Mammary epithelial cell (primary cell): ENCODE measurements around the gene AGPAT2.

Source experiments
- EZH2 ChIP-seq: IDR thresholded peaks from 2 replicates; pipeline ENCODE4 v1.6.1; 2012; ENCODE audit warnings: low read length, inconsistent platforms, borderline replicate concordance
- TF ChIP-seq, protein P1 (sequence below), 2 donors: IDR thresholded peaks in 1 of 2; conservative IDR thresholded peaks in 1 of 2; 2 replicates each; pipeline ENCODE4 v1.5.1; 2011 to 2012; ENCODE audit warnings: inconsistent platforms in 2 of 2, low read length in 2 of 2, mild to moderate bottlenecking in 2 of 2, control low read depth in 1 of 2, low read depth in 1 of 2; ENCODE audit not compliant: insufficient read depth in 1 of 2; ENCODE audit errors: extremely low read depth in 1 of 2

DNA sequence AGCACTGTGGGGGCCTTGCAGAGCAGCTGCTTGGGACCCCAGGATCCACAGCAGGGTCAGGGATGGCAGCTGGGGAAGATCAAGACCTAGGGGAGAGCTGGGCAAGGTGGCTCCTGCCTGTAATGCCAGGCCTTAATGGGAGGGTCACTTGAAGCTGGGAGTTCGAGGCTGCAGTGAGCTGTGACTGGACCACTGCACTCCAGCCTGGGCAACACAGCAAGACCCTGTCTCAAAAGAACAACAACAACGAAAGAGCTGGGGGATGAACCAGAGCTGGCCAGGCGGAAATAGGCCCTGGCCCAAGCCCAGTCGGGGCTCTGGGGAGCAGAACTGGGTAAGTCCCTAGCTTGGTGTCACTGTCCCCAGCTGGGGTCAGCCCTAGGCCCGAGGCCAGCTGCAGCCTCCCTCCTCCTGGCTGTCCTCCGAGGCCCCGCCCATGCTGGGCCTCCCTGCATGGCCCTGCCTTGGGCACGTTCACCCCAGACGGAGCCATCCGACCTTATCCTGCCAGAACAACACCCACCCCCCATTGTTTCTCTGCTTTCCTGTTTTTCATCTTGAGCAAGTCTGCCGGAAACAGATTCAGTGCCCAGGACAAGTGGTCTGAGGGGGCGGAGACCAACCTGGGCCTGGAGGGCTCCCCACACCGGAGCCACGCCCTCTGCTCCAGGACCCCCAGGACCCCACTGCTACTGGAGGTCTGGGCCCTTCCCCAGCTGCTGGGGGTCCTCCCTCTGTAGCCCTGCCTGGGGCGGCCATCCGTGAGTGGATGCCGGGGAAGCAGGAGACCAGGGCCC, 27.0 kb upstream of the AGPAT2 start:
- TF ChIP-seq, protein P1, sequence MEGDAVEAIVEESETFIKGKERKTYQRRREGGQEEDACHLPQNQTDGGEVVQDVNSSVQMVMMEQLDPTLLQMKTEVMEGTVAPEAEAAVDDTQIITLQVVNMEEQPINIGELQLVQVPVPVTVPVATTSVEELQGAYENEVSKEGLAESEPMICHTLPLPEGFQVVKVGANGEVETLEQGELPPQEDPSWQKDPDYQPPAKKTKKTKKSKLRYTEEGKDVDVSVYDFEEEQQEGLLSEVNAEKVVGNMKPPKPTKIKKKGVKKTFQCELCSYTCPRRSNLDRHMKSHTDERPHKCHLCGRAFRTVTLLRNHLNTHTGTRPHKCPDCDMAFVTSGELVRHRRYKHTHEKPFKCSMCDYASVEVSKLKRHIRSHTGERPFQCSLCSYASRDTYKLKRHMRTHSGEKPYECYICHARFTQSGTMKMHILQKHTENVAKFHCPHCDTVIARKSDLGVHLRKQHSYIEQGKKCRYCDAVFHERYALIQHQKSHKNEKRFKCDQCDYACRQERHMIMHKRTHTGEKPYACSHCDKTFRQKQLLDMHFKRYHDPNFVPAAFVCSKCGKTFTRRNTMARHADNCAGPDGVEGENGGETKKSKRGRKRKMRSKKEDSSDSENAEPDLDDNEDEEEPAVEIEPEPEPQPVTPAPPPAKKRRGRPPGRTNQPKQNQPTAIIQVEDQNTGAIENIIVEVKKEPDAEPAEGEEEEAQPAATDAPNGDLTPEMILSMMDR (conservative IDR thresholded peaks at IDR 0.05 in 1 of 2, IDR thresholded peaks at IDR 0.05 in 1 of 2; ENCODE audit: extremely low read depth in 1 of 2, insufficient read depth in 1 of 2, low read depth in 1 of 2, low read length in 2 of 2), result no peak
- no peak for TF ChIP-seq EZH2
